Activated gamma-delta T cell (primary cell): Measurements from ENCODE around the gene TMEM72.
A peak's percentile ranks its signal among the peaks of the same experiment; 100 is the strongest.

Source experiments
- DNase-seq: peaks from one replicate; lab custom pipeline; 2025; lab: John Stamatoyannopoulos, UW

The TMEM72 gene

GRCh38 chr10:44955413-44956070, 44.4 kb downstream of the TMEM72 start:
- no peak for DNase-seq

- no peak for DNase-seq
Measured at GRCh38 chr10:44956226-44956625, 45.1 kb downstream of the TMEM72 start.

GRCh38 chr10:44956717-44957706, 45.9 kb downstream of the TMEM72 start:
- no peak for DNase-seq

- no peak for DNase-seq
Measured at GRCh38 chr10:44958196-44958897, 47.2 kb downstream of the TMEM72 start.

- no peak for DNase-seq
Measured at GRCh38 chr10:44958898-44959246, 47.7 kb downstream of the TMEM72 start.

GRCh38 chr10:44959247-44960087, 48.3 kb downstream of the TMEM72 start, which contains the start of gene RASSF4:
Gene RASSF4 (plus strand): TSS chr10:44959802. CDS start chr10:44970203, 10,401 bp downstream.
- DNase-seq = peak; percentile 86

- DNase-seq = no peak
Measured at GRCh38 chr10:44960088-44960460, 48.9 kb downstream of the TMEM72 start.

GRCh38 chr10:44960482-44961229, 49.5 kb downstream of the TMEM72 start:
- DNase-seq = no peak

GRCh38 chr10:44961230-44961571, 50.1 kb downstream of the TMEM72 start:
- DNase-seq = no peak

GRCh38 chr10:44961931-44962750, 51.0 kb downstream of the TMEM72 start:
- no peak for DNase-seq

GRCh38 chr10:44962870-44963738, 52.0 kb downstream of the TMEM72 start:
- no peak for DNase-seq

GRCh38 chr10:44963772-44964633, 52.9 kb downstream of the TMEM72 start:
- no peak for DNase-seq

- DNase-seq = no peak
Measured at GRCh38 chr10:44965104-44965503, 54.0 kb downstream of the TMEM72 start.

GRCh38 chr10:44965651-44966097, 54.5 kb downstream of the TMEM72 start:
- DNase-seq = no peak

- DNase-seq = no peak
Measured at GRCh38 chr10:44966129-44966815, 55.1 kb downstream of the TMEM72 start.

- no peak for DNase-seq
Measured at GRCh38 chr10:44966816-44967509, 55.8 kb downstream of the TMEM72 start.

GRCh38 chr10:44967616-44968015, 56.5 kb downstream of the TMEM72 start:
- DNase-seq = no peak
